Stimulated activated CD4-positive, alpha-beta T cell treated with anti-CD3 and anti-CD28 coated beads, Interleukin-15, amount 100 ng/mL, for 48 hours (primary cell): ENCODE data around the gene SEC63.
"Not testable (repeated sequence)": the region's sequence is repeated elsewhere in the genome, so short reads cannot be mapped to it uniquely, and the experiment has no call there.

ENCODE experiments used
- DNase-seq, 2 donors: peaks; one replicate each; pipeline ENCODE4 v3.0.0-alpha.2; 2020; ENCODE audit warnings: low read depth in 2 of 2

The SEC63 gene

DNA sequence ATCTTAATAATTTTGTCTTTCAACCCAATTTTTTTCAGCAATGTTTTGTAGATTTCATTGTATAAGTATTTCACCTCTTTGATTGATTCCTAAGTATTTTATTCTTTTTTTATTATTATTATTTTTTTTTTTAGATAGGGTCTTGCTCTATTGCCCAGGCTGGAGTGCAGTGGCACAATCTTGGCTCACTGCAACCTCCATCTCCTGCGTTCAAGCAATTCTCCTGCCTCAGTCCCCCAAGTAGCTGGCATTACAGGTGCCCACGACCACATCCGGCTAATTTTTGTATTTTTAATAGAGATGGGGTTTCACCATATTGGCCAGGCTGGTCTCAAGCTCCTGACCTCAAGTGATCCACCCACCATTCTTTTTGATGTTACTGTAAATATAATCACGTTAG, 97.0 kb downstream of the SEC63 start:
- not testable (repeated sequence) for DNase-seq

DNA sequence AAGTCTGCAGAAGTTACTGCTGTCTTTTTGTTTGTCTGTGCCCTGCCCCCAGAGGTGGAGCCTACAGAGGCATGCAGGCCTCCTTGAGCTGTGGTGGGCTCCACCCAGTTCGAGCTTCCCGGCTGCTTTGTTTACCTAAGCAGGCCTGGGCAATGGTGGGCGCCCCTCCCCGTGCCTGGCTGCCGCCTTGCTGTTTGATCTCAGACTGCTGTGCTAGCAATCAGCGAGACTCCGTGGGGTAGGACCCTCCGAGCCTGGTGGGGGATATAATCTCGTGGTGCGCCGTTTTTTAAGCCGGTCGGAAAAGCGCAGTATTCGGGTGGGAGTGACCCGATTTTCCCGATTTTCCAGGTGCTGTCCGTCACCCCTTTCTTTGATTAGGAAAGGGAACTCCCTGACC, 97.9 kb downstream of the SEC63 start:
- not testable (repeated sequence) for DNase-seq

DNA sequence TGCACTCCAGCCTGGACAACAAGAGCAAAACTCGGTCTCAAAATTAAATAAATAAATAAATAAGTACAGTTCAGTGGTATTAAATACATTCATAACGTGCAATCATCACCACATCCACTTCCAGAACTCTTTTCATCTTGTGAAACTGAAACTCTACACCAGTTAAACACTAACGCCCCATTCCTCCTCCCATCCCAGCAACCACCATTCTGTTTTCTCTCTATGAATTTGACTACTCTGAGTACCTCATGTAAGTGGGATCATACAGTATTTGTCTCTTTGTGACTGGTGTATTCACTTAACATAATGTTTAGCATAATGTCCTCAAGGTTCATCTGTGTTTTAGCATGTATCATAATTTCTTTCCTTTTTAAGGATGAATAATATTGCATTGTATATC, 104.8 kb downstream of the SEC63 start:
- no peak for DNase-seq

DNA sequence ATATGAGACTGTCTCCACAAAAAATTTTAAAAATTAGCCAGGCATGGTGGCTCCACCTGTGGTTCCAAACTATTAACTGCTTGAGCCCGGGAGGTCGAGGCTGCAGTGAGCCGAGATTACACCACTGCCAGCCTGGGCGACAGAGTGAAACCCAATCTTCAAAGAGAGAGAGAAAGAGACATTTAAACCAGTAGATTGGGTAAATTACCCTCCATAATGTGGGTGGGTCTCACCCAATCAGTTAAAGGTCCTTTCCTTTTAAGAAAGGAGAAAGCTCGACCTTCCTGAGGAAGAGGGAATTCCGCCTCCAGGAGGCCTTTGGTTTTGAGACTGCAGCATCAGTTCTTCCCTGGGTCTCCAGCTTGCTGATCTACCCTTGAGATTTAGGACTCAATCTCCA, 108.7 kb downstream of the SEC63 start:
- no peak for DNase-seq

DNA sequence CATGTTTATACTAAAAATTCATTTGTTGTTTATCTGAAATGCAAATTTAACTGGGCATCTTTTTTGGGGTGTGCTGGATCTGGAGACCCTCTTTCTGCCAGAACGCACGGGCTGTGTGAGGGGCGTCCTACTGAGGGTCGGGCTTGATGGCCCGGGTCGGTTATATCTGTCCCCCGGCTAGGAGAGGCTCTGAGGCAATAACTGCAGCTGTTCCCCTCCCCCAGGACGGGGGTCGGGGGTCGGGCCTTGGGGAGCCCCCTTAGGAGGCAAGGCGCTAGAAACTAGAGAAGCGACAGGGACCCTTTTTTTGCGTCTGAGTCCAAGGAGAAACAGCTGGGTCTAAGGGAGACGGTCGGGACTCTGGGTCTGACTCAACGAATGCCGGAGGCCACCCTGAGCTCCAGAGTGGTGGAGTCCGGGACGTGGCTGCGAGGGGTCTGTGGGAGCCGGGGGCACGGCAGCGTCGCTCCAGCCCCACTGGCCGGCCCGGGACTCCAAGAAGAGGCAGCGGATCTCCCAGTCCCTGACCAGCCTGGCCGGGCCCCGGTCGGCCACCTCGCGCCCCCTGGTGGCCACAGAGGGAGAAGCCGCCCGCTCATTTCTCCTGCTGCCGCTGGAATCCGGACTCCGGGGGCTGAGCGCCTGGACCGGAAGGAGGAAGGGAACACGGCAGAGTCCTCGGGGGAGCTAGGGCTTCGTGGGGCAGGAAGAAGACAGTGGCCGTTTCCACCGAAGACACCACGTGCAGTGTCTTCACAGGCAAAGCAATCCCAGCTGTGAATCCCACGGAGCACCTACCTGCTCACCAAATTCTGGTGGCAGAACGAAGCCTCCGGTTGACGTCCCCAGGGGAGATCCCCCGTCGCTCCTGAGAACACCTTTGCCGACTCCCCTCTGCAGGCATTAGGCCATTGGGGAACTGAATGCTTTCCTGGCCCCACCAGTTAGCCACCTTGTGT, 109.9 kb downstream of the SEC63 start:
- DNase-seq: peak; percentile 65 to 76

DNA sequence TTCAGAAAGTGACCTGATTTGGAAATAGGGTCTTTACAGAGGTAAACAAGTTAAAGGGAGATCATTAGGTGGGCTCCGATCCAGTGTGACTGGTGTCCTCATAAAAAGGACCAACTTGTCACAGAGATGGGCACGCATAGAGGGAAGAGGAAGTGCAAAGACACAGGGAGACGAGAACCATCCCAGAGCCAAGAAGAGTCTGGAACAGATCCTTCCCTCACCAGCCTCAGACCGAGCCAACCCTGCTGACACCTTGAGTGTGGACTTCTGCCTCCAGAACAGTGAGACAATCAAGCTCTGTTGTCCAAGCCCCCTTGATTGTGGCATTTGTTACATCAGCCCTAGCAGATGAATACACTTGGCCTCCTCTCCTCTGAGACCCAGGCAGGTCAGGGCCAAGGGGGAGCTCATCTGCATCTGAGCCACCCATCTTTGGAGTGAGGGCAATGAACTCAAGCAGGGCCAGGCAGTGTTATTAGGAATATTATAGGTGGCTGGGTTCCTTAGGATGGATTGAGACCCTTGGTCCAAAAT, 111.7 kb downstream of the SEC63 start:
- DNase-seq: no peak

DNA sequence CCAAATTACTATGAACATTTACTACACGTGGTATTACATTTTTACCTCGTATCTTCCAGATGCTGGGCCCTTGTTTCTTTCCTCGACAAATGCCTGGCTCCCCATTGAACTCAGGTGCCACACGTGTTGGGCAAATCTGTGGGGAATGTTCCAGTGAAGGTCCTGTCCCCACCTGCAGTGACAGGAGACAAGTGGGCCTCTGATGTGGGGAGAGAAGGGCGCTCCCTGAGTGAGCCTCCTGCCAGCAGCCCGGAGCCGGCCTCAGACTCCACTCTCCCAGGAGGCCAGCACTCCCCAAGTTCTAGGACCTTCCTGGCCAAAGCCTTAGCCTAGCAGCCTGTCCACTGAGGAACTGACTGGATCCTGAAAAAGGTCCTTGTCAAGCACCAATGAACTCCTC, 112.2 kb downstream of the SEC63 start:
- DNase-seq: no peak

DNA sequence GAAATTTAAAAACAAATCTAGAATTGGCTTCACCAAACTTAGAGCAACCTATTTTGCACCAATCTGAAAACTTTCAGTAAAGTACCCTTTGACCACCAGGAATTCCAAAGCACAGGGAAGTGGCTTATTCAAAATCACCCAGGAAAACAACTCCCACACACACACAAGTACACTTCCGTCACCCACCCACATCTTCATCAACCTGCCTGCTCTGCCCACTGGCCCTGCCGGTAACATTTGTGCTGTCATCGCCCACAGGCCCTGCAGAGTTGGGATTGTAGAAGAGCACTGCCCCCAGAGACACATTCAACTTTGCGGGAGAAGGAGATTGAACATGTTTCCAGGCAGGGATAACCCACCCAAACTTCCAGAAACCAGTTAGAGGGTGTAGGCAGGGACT, 114.6 kb downstream of the SEC63 start:
- DNase-seq: no peak

DNA sequence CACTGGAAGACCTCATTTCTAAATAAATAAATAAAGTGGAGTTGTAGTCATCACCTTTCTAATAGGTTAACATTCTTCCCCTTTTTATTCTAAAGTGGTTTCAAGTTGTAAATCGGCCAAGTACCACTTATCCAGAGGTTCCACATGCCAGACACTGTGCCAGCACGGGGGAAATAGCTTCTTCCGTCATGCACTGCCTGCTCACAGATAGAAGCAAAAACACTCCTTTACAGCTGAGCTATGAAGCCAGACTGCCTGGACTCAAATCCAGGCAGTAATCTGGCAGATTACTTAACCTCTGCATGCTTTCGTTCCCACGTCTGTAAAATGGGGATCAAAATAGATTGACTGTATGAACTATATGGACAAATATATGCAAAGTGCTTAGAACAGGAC, 116.7 kb downstream of the SEC63 start:
- no peak for DNase-seq

DNA sequence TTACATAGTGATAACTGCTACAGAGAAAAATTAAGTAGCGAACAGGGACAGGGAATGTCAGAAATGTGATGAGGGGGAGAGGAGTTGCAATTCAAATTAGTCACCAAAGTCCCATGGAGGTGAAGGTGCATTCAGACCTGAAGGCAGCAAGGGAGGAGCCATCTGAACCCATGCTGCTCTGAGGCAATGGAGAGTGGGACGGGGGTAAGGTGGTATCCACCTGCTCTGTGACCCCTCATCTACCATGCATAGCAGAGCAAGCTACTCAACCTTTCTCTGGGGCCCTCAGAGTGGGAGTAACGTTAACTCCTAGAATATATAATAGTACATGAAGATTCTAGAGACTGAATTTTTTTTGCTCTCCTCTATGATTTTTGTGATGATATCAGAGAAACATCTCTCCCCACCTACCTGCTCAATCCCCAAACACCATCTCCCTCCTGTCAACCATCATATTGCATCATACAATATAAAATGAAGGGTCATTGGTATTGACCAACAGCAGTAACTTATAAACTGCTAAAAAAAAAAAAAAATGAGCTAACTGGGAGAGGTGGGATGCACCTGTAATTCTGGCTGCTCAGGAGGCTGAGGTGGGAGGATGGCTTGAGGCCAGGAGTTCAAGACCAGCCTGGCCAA, 117.3 kb downstream of the SEC63 start:
- DNase-seq: no peak

DNA sequence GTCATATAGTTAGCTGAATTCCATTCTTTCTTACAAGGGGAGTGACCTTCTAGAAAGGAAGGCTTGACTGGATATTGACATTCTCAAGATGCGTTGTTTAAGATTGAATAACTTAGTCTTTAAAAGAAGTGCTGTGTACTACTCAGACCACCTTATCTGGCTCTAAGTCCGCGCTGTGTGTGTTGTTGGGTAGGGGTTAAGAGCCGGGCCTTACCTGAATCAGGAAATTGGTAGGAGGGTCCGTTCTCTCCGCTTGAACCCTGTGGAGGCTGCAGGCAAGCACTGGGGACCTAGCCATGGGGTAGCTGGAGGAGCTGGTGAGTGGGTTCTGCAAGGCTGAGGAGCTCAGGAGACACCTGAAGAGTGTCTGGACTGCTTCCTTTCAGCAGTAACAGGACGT, 124.9 kb downstream of the SEC63 start:
- DNase-seq: no peak

DNA sequence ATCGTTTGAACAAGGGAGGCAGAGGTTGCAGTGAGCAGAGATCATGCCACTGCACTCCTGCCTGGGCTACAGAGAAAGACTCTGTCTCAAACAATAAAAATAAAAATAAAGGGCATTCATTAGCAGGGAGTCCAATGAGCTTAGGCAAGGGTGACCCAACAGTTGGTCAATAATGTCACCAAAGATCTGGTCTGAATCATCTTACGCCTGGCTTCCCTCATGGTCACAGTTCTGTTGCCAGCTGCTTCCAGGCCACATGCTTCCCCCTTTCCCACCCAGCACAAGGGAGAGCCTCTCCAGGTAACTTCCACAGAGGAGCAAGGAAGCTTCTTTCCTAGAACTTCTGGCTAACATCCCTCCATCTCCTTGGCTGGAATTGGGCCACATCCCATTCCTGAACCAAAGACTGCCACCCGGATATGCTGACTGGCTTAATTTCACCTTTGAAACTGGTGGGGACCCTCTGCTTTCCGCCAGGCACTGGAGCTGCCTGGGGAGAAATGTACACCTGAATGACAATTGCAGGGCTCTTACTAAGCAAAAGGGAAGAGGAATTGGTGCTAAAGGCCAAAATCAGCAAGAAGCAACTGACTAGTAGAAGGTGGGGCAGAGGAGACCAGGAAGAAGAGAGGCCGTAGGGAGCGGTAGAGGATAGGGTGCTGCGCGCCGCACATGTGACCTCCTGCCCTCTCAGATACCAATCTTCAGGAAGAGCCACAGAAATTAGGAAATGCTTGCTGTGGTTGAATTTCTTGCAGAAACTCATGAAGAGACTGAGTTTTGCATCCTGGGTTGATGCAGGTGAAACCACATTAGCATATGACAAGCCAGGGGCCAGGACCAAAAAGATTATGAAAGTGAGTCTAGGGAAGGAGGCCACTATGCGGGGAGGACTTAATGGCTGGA, 125.6 kb downstream of the SEC63 start:
- DNase-seq: no peak

DNA sequence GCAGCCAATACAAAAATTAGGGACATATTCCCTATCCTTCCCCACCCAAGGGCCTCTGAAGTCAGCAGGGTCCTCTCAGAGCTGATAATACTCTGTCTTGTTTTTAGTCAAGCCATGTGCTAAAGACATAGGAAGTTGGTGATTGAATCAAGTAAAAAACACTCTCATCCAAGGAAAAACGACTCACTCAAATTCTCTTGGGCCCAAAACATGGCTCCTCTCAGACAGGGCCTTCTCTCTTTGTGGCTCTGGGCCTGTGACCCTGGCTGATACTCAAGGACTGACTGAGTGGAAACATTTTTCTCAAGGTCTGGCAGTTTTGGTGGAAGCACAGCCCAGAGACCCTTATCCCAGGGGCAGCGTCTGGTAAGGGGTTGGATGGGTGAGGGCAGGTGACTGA, 127.9 kb downstream of the SEC63 start:
- DNase-seq: no peak

DNA sequence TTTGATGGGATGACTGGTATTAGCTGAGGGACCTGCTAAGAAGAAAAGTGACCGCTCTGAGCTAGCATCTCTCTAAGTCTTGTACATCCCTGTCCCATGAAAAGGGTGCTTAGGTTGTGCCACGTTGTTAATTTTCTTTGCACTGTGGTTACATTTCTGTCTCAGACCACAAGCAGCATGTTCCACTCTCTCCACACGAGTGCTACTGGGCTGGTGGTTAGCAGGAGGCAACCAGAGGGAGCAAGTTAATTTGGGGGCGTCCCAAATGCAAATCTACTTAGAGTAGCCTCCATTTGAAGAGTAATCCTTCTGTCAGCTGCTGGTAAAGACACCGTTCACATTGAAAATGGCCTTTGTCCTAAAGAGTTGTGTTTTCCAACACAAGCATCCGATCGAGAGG, 130.5 kb downstream of the SEC63 start:
- DNase-seq: no peak

DNA sequence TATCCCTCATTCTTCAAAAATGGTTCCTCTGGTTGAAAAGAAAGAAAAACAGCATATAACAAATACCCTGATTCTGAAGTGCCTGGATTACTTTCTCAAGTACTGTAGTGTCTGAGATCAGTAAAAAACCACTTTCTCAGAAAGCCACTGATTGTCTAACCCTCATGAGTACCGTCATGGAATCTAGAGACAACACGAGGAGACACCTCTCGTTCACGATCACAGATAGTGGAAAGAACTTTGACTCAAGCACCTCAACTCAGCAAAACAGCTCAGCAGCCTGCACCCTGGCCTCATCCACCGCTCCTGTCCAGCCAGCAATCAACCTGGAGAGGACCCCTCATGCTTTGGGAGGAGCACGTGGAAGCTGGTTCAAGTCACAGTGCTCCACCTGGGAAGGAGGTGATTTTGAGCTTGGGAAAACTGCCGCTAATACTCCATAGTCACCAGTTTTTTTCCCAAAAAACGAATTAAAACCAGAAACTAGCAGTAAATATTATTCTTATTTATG, 134.9 kb downstream of the SEC63 start:
- peak in 1 of 2 donors; percentile 36 for DNase-seq

DNA sequence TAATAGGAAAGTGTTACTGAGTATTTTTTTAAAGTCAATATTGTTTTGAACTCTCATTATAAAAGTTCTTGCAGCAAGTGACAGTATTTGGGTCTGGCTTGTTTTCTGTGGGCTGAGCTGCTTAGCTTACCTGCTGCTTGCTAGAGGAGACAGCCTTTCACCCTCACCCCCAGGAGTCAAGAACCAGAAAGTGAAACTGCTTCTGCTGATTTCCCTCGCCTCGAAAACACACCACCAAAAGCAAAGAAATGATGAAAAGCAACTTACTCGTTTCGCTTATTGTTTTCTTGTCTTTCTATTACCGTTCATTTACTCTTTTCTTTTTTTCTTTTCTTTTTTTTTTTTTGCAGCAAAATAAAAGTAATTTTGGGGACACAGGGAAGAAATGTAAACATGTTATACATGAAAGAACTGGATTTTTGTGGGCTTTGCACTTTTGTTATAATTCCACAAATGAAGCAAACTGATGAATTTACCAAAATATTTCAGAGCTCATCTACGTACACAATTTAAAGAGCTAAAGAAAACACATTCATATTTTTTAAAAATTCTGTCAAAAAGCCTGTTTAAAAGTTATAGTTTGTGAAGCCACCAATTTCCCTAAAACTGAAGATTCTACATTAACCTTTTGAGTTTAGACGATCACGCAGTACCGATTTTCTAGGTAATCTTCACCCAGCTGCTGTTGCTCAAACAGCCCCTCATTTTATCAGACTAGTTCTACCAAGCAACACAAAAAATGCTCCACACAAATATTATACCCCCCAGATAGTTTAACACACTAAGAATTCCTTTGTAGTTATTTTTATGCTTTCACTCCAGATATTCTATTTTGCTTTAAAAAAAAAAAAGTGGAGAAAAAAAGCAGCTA, 135.6 kb downstream of the SEC63 start:
- peak in 1 of 2 donors; percentile 37 for DNase-seq

DNA sequence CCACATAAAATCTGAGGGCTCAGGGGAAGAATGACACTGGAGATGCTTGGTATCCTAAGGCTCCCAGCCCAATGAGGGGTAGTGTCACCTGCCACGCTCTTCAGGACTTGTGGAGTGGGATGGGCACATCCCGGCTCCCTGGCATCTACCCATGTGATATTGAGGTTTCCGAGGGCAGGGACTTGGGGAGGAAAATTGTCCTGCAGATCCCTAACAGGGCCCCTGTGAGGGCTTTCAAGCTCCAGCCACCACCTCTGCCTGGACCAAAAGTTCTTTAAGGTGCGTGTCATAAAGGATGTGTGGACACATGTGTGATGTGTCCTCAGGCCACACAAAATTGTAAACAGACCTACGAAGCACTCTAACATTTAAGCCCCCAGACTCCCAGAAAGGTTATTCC, 136.4 kb downstream of the SEC63 start:
- DNase-seq: no peak

DNA sequence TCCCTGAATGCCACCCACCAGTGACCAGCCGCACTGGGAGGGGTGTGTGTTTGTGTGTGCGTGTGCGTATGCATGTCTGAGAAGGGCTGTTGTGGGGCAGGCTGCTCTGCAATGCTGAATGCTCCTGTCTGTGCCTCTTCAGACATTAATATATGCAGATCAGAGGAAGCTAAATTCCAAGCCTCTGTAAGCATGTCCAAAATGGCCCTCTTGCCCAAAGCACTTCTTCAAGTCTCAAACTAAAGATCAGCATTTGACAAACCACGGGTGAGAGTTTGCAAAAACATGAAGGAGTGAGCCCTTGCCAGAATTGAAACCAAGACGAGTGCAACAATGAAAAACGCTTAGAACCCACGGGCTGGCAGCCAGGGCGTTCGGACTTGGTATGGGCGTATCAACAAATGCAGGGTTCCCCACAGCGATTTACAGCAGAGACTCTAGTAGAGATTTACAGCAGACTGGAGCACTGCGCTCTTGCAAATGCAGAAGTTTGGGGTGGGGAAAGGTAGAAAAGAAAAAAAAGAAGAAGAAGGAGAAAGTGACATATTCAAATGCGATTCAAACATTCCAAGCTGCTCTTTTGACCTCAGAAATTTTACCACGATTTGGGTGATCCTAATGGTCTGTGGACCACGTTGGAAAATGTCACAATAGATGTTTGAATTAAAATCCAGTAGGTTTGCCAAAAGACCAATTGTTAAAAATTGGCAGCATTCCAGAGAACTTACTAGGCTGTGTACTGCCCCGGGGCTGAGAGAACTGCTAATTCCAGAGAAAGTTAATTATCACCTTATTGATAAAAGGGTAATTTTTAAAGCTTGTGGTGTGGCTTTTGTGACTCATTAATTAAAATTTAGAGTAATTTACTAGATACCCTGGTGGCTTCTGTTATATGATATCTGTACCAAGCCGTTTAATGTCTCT, 137.4 kb downstream of the SEC63 start:
- DNase-seq: no peak

DNA sequence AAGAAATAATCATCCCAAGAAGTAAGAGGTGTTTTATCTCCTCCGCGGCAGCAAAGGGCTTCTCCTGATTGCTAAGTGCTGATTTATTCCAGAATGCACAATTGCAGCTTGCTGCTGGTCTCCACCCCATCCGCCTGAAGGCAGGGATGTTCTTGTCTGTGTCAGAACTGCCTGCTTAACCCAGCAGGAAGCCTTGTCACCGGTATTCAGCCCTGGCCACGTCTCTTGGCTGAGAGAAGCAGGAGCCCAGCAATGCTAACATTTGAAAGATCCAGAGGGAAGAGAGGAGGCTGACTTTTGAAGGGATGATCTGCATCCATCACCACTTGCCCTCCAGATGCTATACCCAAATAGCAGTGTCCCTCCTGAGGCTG, 138.1 kb downstream of the SEC63 start:
- no peak for DNase-seq

DNA sequence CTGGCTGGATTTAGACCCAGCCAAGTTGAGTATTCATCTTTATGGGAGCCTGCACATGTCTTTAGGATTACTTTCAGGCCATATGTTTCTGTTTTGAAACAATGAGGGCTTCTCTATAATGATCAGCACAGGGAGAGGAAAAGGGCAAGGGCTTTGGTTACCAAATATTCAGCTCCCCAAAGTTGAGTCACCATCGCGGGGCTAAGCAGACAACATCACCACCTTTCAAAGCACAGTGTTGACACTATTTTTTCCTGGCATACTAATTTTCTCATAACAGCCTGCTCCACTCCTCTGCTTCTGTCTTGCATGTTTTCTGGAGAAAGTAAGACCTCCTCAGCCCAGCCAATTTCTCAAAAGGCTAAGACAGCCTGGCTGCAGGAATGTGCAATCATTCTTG, 138.8 kb downstream of the SEC63 start:
- no peak for DNase-seq
